Endothelial cell of umbilical vein (primary cell): ENCODE data around the gene PHKA2. TPM values are rescaled to one million over a fixed set of nuclear protein-coding genes. Genes with fewer than 3 reads are reported as not detected.

Source experiments
- BruUV-seq: library from RNA; stranded (reverse); fragments of 400-500 nt; replicated peaks from 2 replicates; lab custom pipeline; 2021; lab: Mats Ljungman, UMichigan
- CTCF ChIA-PET: fragments of 300-600, 350-600 bp; sonication (Branson Sonifier 250); formaldehyde crosslinking; loops from one replicate; lab custom pipeline; 2021; ENCODE audit warnings: antibody characterized with exemption, inconsistent platforms; lab: Charles Lee
- POLR2A ChIA-PET: fragments of 300-600, 350-600 bp; sonication (Branson Sonifier 250); formaldehyde crosslinking; loops from one replicate; lab custom pipeline; 2021; ENCODE audit warnings: antibody characterized with exemption, inconsistent platforms; lab: Charles Lee
- DNase-seq: peaks from one replicate; pipeline ENCODE4 v3.0.0-alpha.2; 2011; ENCODE audit warnings: low read depth, low spot score
- FAIRE-seq: peaks from 2 replicates; lab custom pipeline; 2011; peaks lifted over from hg19 to GRCh38; lab: Jason Lieb, UNC
- H2AFZ ChIP-seq: 2 replicates; pipeline ENCODE4 v1.6.0; 2012; ENCODE audit warnings: low read depth, low read length, control low read depth, inconsistent platforms
- H3K27ac ChIP-seq: 2 replicates; pipeline ENCODE4 v1.5.1; 2011; ENCODE audit warnings: low read depth, mild to moderate bottlenecking, control low read depth, low read length, moderate library complexity; ENCODE audit not compliant: insufficient read depth
- H3K27me3 ChIP-seq, 2 experiments: 2 replicates each; pipeline versions ENCODE4 v1.6.0 to v1.6.1; 2011; ENCODE audit warnings: low read length in 2 of 2, mixed read lengths in 1 of 2; ENCODE audit not compliant: control insufficient read depth in 2 of 2, insufficient read depth in 2 of 2
- H3K36me3 ChIP-seq, 2 experiments: 2 replicates in 1 of 2; 3 replicates in 1 of 2; pipeline ENCODE4 v1.5.1; 2011; ENCODE audit warnings: low read length in 2 of 2, mild to moderate bottlenecking in 1 of 2, moderate library complexity in 1 of 2; ENCODE audit not compliant: control insufficient read depth in 2 of 2, insufficient read depth in 2 of 2; ENCODE audit errors: extremely low read depth in 1 of 2
- H3K4me1 ChIP-seq: 3 replicates; pipeline ENCODE4 v1.5.1; 2011; ENCODE audit warnings: mild to moderate bottlenecking, low read length; ENCODE audit not compliant: control insufficient read depth, insufficient read depth; ENCODE audit errors: extremely low read depth
- H3K4me2 ChIP-seq: 2 replicates; pipeline ENCODE4 v1.6.1; 2011; ENCODE audit warnings: low read length, control low read depth, mixed read lengths; ENCODE audit not compliant: insufficient read depth
- H3K4me3 ChIP-seq, 3 experiments: fragments of 200-600 bp in 1 of 3; sonication (generic), shearing (Covaris generic) in 1 of 3; replicated peaks in 1 of 3; 2 replicates each; pipeline ENCODE4 v1.5.1; 2011 to 2016; ENCODE audit warnings: control low read depth in 3 of 3, low read length in 3 of 3, mild to moderate bottlenecking in 2 of 3, inconsistent platforms in 1 of 3, low read depth in 1 of 3, moderate library complexity in 1 of 3; ENCODE audit not compliant: insufficient read depth in 1 of 3
- H3K79me2 ChIP-seq: 2 replicates; pipeline ENCODE4 v1.6.0; 2012; ENCODE audit warnings: low read length, inconsistent platforms; ENCODE audit not compliant: control insufficient read depth, insufficient read depth
- H3K9ac ChIP-seq: replicated peaks from 2 replicates; pipeline ENCODE3; 2011; ENCODE audit warnings: low read length, control low read depth; ENCODE audit not compliant: insufficient read depth; ENCODE audit errors: extremely low read depth
- H3K9me1 ChIP-seq: replicated peaks from 3 replicates; pipeline ENCODE4 v1.6.0; 2011; ENCODE audit warnings: mild to moderate bottlenecking, low read length; ENCODE audit not compliant: control insufficient read depth, insufficient read depth; ENCODE audit errors: extremely low read depth
- H3K9me3 ChIP-seq: replicated peaks from 2 replicates; pipeline ENCODE4 v1.5.1; 2012; ENCODE audit warnings: low read length, inconsistent platforms; ENCODE audit not compliant: control insufficient read depth, insufficient read depth
- H4K20me1 ChIP-seq: replicated peaks from 2 replicates; pipeline ENCODE3; 2011; ENCODE audit warnings: mild to moderate bottlenecking, low read length; ENCODE audit not compliant: control insufficient read depth, insufficient read depth; ENCODE audit errors: extremely low read depth
- JUN ChIP-seq: IDR thresholded peaks from 2 replicates; pipeline ENCODE4 v1.6.1; 2011; ENCODE audit warnings: borderline replicate concordance, low read depth; ENCODE audit not compliant: insufficient read length, insufficient read depth
- MYC ChIP-seq: IDR thresholded peaks from one replicate; pipeline ENCODE4 v1.6.1; 2011; ENCODE audit warnings: mild to moderate bottlenecking, low read depth, low read length
- POLR2A ChIP-seq: IDR thresholded peaks from 2 replicates; pipeline ENCODE4 v1.6.1; 2012; ENCODE audit warnings: low read depth, mild to moderate bottlenecking, control low read depth, low read length
- POLR2AphosphoS5 ChIP-seq: IDR thresholded peaks from 2 replicates; pipeline ENCODE4 v1.6.1; 2012; ENCODE audit warnings: low read depth, mild to moderate bottlenecking, control low read depth, low read length, moderate library complexity; ENCODE audit not compliant: insufficient read depth
- dilution Hi-C: fragments of 300-500 bp; cut with MboI; formaldehyde crosslinking; loops from one replicate; pipeline ENCODE4 v1.15.0; 2019; ENCODE audit warnings: low sequenced_read_pairs; ENCODE audit not compliant: extremely low pct_ligation_motif_present
- intact Hi-C: fragments of 100-400 bp; cut with micrococcal nuclease; formaldehyde crosslinking; loops from one replicate; pipeline ENCODE4 v1.10.0; 2022
- polyA plus RNA-seq, 4 experiments: library from polyadenylated mRNA; depleted of rRNA in 3 of 4; stranded (reverse) in 3 of 4; unstranded in 1 of 4; fragments of >200 nt; gene quantifications; 2 replicates each; pipeline versions ENCODE4 v1.2.1 to v1.2.3, GENCODE V29; 2011 to 2012; ENCODE audit warnings: missing spikeins in 1 of 4
- total RNA-seq: library from RNA; stranded (reverse); gene quantifications from 2 replicates; pipeline ENCODE4 v1.2.3, GENCODE V29; 2021

PHKA2 gene
- total and polyA plus RNA-seq, 2 donors (not counting 3 experiments of a cell fraction or from before 2014, with no cell fraction given): 16.7 to 17.1 TPM

DNA sequence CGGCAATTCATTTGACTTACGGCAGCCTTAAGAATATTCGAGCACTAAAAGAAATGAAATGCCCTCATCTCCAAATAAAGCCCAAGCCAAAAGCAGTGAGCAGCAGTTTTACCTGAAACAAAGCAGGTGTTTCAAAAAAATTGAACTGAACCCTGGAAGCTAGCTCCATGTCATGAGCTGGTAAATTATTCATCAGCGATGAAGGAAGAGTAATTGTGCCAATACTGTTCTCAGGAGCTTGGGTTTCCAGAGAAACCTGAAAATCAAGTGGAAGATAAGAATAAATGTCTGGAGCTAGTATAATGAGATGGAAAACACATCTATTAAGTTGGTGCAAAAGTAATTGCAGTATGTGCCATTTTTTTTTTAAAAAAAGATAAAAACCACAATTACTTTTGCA lies 24.0 kb upstream of the PHKA2 start:
- ChIA-PET POLR2A (no interaction called here), CTCF (no interaction called here)
- Histone ChIP-seq H3K79me2 (no peaks in the 10 kb centered on the region), H3K4me2 (no peak overlapping the region), H3K27ac (no peak overlapping the region), H3K9ac (no peak overlapping the region), H3K9me3 (no peaks in the 10 kb centered on the region), H3K27me3 (no peaks in the 10 kb centered on the region), H4K20me1 (no peaks in the 10 kb centered on the region), H3K4me3 (no peak overlapping the region), H2AFZ (no peak overlapping the region), H3K36me3 (no peaks in the 10 kb centered on the region), H3K9me1 (no peaks in the 10 kb centered on the region), H3K4me1 (no peaks in the 10 kb centered on the region)
- BruUV-seq: no TSS peak
- no peak for TF ChIP-seq MYC
- TF ChIP-seq POLR2A: no peak
- dilution Hi-C loops (no loop called here), intact Hi-C loops (no loop called here)
- no peak for DNase-seq
- no peak for FAIRE-seq

DNA sequence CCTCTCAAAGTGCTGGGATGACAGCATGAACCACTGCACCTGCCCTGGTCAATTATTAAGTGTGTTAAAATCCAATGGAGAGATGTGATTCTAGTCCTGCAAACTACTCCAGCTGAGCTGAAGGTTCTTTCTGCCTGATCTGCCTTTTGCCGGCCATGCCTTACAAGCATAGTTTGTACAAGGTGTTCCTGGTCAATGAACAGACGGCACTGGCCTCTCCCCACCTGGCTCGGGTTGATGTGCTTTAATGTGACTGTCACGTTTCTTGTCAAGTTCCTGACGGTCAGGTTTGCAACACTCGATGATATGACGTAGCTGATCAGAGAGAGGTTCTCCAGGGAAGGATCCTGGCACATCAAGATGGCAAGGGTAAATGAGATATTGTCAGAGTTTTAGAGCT lies 23.1 kb upstream of the PHKA2 start:
- no peak for DNase-seq
- no TSS peak for BruUV-seq
- dilution Hi-C loops: no loop called here
- Histone ChIP-seq H3K4me2 (no peak overlapping the region), H3K79me2 (no peaks in the 10 kb centered on the region), H2AFZ (no peak overlapping the region), H3K4me1 (no peaks in the 10 kb centered on the region), H3K9me1 (no peaks in the 10 kb centered on the region), H3K4me3 (no peak overlapping the region), H4K20me1 (no peaks in the 10 kb centered on the region), H3K27me3 (no peaks in the 10 kb centered on the region), H3K27ac (no peak overlapping the region), H3K9me3 (no peaks in the 10 kb centered on the region), H3K36me3 (no peaks in the 10 kb centered on the region), H3K9ac (no peak overlapping the region)
- CTCF ChIA-PET: no interaction called here
- intact Hi-C loops: no loop called here
- no peak for FAIRE-seq
- POLR2A ChIA-PET: no interaction called here
- no peak for TF ChIP-seq MYC

DNA sequence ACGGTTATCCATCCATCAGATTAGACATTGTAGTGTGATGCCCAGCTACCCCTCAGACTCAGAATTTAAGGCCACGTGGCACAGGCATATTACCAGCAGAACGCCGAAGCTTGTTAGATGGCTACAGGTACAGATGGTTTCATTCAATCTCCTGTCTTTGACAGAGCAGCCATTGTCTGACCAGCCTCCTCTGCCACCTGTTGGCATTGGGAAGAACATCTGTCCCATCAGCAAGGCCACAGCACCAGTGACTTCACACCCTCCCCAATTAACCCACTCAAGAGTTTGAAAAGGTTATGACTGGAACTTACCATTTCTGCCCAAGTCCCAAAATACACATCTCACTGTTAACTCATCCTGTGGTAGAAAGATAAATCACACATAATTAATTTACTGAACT lies 22.0 kb upstream of the PHKA2 start:
- Histone ChIP-seq H3K4me2 (no peak overlapping the region), H3K4me3 (no peak overlapping the region), H3K36me3 (no peaks in the 10 kb centered on the region), H3K27ac (no peak overlapping the region), H3K27me3 (no peaks in the 10 kb centered on the region), H4K20me1 (no peaks in the 10 kb centered on the region), H2AFZ (no peak overlapping the region), H3K4me1 (no peaks in the 10 kb centered on the region), H3K9me3 (no peaks in the 10 kb centered on the region), H3K9ac (no peak overlapping the region), H3K79me2 (no peaks in the 10 kb centered on the region), H3K9me1 (no peaks in the 10 kb centered on the region)
- dilution Hi-C loops: no loop called here
- TF ChIP-seq JUN (no peak), MYC (no peak), POLR2AphosphoS5 (no peak)
- no peak for DNase-seq
- ChIA-PET POLR2A (no interaction called here), CTCF (no interaction called here)
- no peak for FAIRE-seq
- intact Hi-C loops: no loop called here
- no TSS peak for BruUV-seq
